ENCODE results near the gene ADCY3. TPM values are rescaled to one million over a fixed set of nuclear protein-coding genes. Genes with fewer than 3 reads are reported as not detected.

The ADCY3 gene
- total RNA-seq, 1 donor from 2014 or later: 38.6 TPM

- no peak overlapping the region for H3K4me3 Mint-ChIP-seq
- H3K9me3 Mint-ChIP-seq: no peaks in the 10 kb centered on the region
- H3K27me3 Mint-ChIP-seq (ENCODE audit: low read depth): peaks cover 6% of the 10 kb centered on the region
- no peak for TF ChIP-seq CTCF (IDR thresholded peaks at IDR 0.05; ENCODE audit: unreplicated experiment)
- no peak for DNase-seq (ENCODE audit: low spot score in 2 of 2, unreplicated experiment in 2 of 2)
- H3K27ac Mint-ChIP-seq: no peak overlapping the region
- H3K36me3 Mint-ChIP-seq: peaks cover 4% of the 10 kb centered on the region
- H3K4me1 Mint-ChIP-seq: peaks cover 16% of the 10 kb centered on the region
These were observed 2.5 kb upstream of the ADCY3 start for GRCh38 chr2:24922556-24922955.

- TF ChIP-seq CTCF (IDR thresholded peaks at IDR 0.05; ENCODE audit: unreplicated experiment): no peak
- Mint-ChIP-seq H3K4me1 (peaks cover 16% of the 10 kb centered on the region), H3K27ac (no peak overlapping the region), H3K36me3 (peaks cover 4% of the 10 kb centered on the region), H3K27me3 (ENCODE audit: low read depth) (peaks cover 6% of the 10 kb centered on the region), H3K9me3 (no peaks in the 10 kb centered on the region), H3K4me3 (peak overlapping the region; percentile 59)
- no peak for DNase-seq (ENCODE audit: low spot score in 2 of 2, unreplicated experiment in 2 of 2)
These were observed 888 bp upstream of the ADCY3 start for GRCh38 chr2:24920809-24921441.

GRCh38 chr2:24919506-24920097 is 435 bp downstream of the ADCY3 start:
- peak overlapping the region; percentile 69 for H3K4me3 Mint-ChIP-seq
- peak in 1 of 2 experiments; percentile 50 for DNase-seq (ENCODE audit: low spot score in 2 of 2, unreplicated experiment in 2 of 2)
- peaks cover 6% of the 10 kb centered on the region for H3K27me3 Mint-ChIP-seq (ENCODE audit: low read depth)
- TF ChIP-seq CTCF (IDR thresholded peaks at IDR 0.05; ENCODE audit: unreplicated experiment): no peak
- peak overlapping the region; percentile 52 for H3K27ac Mint-ChIP-seq
- peaks cover 4% of the 10 kb centered on the region for H3K36me3 Mint-ChIP-seq
- peaks cover 16% of the 10 kb centered on the region for H3K4me1 Mint-ChIP-seq
- no peaks in the 10 kb centered on the region for H3K9me3 Mint-ChIP-seq

- Mint-ChIP-seq H3K36me3 (peaks cover 7% of the 10 kb centered on the region), H3K27ac (peak overlapping the region; percentile 52), H3K27me3 (ENCODE audit: low read depth) (peaks cover 6% of the 10 kb centered on the region), H3K4me1 (peaks cover 16% of the 10 kb centered on the region), H3K9me3 (no peaks in the 10 kb centered on the region), H3K4me3 (peak overlapping the region; percentile 69)
- TF ChIP-seq CTCF (IDR thresholded peaks at IDR 0.05; ENCODE audit: unreplicated experiment): no peak
- no peak for DNase-seq (ENCODE audit: low spot score in 2 of 2, unreplicated experiment in 2 of 2)
These were observed 966 bp downstream of the ADCY3 start for GRCh38 chr2:24919037-24919505.

- Mint-ChIP-seq H3K4me3 (peak overlapping the region; percentile 69), H3K27me3 (ENCODE audit: low read depth) (peaks cover 6% of the 10 kb centered on the region), H3K9me3 (no peaks in the 10 kb centered on the region), H3K4me1 (peaks cover 16% of the 10 kb centered on the region), H3K36me3 (peaks cover 7% of the 10 kb centered on the region), H3K27ac (no peak overlapping the region)
- DNase-seq (ENCODE audit: low spot score in 2 of 2, unreplicated experiment in 2 of 2): no peak
- no peak for TF ChIP-seq CTCF (IDR thresholded peaks at IDR 0.05; ENCODE audit: unreplicated experiment)
These were observed 1.6 kb downstream of the ADCY3 start for GRCh38 chr2:24918326-24919036.
